Inflammatory macrophage (primary cell): ENCODE results near the gene PTH1R.
A peak's percentile ranks its signal among the peaks of the same experiment; 100 is the strongest.

Experiments used
- DNase-seq, 2 donors: peaks; one replicate each; pipeline ENCODE4 v3.0.0-alpha.2; 2020 to 2022

Gene PTH1R

DNA sequence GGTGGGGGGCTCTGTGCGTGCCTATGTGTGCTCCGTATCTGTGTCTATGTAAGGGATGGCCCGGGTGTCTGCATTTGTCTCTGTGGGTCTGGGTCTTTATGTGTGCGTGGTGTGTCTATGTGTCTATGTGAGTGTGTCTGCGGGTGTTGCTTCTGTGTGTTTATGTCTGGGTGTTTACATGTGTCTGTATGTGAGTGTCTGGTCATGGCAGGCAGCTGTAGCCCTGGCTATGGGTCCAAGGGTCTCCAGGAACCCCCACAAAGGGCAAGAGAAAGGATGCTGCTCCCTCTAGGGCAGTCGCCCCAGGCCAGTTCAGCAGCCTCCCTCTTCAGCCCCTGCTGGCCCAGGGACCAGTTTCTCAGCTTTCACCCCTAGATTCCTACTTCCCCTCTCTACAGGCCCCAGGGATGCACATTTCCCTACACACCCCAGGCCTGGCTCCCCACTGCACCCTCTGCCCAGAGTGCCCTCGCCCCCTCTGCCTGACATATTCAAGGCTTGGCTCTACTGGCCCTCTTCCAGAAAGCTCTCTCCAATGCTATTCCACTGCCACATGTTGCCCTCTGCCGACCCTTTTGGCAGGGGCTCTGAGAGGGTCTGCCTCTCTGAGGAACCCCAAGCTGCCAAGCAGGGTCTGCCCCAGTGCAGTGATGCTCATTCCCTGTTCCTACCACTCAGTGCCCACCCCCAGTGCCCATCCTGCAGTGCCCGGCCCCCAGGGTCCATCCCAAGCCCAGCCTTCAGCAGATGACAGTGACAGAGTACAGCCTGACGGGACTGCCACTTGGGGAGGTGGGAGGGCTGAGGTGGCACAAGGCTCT is 13.2 kb upstream of the PTH1R start:
- DNase-seq = no peak

DNA sequence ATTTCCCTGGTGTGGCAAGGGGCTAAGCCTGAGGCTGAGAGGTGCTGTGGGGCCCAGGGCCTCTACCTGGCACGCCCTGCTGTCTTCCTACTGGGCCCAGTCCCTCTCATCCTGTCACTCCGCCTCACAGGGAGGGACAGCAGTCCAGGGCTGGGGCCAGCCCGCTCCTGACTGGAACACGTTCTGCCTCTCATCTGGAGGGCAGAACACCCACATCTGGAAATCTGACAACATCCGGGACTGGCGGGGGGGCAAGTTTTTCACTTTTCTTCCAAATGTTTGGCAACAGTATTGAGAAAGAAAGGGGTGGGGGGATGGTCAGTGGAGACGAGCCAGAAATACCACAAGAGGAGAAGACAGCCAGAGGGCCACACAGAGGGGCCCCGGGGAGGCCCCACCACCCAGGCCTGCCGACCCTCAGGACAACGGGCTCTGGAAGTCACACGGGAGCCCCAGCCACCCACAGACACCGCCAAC is 12.5 kb upstream of the PTH1R start:
- DNase-seq = peak; percentile 36 to 42

DNA sequence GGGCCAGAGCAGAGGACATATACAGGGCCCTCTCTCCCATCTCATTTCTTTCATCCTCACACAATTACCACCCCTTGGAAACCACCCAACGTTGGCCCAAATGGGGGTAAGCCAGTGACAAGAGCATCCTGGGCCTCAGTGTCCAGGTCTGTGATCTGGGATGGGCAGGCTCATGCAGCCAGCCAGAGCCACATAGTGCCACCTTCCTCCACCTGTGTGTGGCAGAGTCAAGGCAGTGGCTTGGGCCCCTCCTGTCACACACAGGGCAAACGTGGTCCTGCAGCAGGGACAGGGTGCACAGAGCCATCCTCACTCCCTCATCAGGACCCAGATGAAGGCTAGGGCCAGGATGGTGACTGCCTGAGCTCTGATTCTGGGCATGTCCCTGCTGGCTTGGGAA is 12.0 kb upstream of the PTH1R start:
- no peak for DNase-seq

DNA sequence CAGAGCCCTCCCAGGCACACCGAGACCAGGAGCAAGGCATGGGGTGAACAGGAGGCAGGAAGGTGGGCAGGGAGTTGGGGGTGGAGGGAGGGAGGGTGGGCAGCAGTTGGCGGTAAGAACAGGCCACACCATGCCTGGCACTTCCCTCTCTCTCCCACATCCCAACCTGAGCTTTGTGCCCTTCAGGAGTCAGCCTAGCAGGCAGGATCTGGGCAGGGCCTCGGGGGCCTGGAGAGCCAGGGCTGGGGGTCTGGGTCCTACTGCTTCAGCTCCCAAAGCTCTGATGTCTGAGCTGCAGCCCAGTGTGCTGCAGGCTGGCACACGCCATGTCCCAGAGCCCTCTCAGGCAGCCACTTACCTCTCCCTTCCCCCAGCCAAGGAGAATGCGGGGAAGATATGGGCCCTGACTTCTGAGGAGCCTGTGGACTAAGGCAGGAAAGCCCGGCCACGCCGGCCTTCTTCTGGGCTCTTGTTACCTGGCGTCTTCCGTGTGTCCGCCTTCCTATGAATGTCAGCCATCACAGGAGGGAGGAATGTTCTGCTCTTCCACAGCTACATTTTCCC is 11.4 kb upstream of the PTH1R start:
- no peak for DNase-seq

DNA sequence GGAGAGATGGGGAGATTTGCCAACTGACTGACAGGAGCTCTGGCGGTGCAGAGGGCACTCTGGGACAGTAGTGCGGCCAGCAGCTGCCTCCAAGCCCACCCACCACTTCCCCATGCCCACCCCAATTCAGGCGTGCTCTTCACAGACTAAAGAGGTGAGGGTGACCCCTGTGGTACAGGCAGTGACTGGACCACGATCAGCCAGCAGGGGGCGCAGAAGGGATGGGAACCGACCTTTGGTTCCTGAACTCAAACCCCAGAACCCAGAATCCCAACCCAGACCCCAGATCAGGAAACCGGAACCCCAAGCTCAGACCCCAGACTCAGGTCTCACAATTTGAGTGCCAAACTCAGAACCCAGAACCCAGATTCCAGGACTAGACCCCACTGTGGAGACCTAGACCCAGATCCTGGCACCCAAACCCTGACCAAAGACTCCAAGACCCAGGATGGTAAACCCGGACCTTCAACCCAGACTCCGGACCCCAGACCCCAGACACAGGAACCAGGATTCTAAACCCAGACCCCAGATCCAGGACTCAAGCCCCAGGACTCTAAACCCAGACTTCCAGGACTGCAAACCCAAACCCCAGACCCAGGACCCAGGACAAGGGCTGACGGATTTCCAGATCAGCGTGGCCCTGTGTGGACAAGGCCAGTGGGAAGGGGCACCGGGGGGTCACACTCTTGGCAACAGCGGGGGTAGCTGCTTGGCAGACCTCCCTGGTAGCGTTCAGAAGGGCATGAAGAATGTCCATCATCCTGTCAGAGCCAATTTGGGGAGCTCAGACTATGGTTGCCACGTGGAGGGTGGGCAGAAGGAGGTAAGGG is 10.6 kb upstream of the PTH1R start:
- DNase-seq = peak; percentile 54 to 69

DNA sequence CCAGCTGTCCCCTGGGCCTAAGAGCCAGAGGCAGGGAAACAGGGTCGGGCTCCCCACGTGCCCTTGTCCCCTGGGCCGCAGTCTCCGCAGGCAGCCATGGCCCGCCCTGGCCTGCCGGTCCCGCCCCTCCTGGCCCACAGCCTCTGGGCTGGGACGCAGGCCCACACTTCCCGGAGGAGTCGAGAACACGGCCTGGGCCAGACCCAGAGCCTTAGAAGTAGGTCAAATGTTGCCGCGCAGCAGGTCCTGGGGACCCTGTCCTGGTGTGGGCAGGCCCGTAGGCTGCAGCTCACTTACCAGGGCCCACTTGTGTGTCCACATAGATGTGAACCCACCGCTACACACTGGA is 10.0 kb upstream of the PTH1R start:
- DNase-seq = no peak

DNA sequence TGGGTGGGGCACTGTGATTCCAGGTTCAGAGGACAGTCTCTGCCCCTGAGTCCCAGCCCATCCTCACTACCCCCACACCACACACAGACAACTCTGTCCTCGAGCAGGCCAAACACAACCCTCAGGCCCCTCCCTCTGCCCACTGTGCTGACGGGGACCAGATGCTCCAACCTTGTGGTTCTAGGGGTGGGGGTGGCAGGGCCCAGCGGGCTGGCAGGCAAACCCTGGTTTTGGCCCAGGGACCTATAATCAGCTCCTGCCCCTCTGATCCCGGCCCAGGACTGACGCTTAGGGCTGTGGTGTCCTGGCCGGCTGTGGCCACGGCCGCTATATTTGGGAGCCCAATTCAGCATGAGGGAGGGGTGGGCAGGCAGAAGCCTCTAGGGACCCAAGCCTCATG is 9.2 kb upstream of the PTH1R start:
- DNase-seq = no peak

DNA sequence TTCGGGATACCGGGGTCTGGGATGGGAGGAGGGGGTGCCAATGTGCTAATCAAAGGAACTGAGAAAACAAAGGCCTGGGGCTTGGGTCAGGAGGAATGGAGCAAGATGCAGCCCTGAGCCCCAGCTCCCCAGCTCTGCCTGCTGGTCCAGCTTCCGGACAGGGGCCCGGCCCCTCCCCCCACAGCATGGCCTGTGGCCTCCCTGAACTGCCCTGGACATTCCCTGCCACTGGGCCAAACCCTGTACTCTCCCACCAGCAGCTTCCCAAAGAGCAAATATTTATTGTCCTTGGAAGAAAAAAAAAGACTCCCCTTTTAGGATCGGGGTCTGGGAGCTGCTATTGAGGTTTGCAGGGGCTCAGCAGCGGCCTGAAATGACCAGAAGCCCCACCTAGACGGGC is 8.6 kb upstream of the PTH1R start:
- DNase-seq = no peak

DNA sequence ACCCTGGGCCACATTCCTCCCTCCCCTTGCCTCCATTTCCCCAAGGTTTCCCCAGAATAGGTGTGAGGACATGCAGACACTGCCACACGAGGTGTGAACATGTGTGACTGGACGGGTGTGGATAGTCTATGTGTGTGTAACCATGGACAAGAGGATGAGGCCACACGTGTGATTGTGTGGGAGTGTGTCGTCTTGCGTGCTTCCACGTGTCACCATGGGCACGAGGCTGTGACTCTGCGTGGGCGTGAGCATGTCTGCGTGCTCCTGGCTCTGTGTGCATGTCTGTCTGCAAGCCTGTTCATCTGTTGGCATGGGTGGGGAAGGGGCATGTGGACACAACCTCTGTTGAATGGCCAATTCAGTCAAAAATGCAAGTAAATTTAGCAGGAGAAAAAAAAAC is 8.1 kb upstream of the PTH1R start:
- peak in 1 of 2 donors; percentile 13 for DNase-seq

DNA sequence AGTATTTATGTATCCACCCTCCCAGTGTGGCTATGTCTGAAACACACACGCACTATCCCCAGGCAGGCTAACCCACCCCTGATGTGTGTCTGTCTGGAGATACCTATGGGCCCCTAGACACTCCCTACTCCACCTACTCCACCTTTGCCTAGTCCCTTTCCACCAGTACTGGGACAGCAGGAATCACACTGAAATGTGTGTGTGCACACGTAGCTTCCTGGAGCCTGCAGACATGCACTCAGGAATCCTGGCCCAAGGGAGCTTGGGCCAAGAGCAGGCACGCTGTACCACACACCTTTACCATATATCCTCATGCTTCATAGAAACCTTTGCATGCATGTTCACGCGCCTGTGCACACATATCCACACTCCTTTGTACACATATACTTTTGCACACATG is 6.9 kb upstream of the PTH1R start:
- DNase-seq = no peak

DNA sequence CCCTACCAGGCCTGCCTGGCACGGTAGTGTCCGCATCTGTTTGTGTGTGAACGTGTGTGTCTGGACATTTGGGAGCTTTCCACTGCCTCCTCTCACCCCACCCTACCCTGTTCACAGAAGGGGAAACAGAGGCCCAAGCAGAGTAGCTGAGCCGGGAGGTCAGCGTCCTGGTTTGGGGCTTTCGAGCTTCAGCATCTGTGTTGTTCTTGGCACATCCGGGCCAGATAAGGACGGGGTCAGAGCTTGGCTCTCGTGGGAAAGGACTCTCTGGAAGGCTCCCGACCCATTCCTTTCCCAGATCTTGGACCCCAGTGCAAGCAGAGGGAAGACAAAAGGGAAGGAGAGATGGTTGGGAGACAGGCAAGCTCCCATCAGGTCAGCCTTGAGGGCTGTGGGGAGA is 6.3 kb upstream of the PTH1R start:
- no peak for DNase-seq

DNA sequence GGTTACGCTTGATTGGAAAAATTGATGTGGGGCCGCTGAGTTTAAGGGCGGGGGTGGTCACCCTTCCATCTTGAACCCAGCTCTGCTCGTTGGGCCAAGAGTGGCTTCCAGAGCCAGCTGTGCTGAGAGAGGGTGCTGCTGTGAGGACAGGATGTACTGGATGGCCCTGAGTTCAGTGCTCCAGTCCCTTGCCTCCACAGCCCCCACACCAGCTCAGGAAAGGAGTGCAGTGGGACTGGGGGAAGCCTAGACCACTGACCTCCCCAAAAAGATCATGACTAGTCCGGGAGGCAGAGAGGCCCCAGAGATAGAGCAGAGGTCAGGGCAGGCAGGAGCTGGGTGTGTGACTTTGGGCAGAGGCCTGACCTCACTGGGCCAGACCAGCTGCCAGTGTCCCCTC is 4.0 kb upstream of the PTH1R start:
- no peak for DNase-seq

DNA sequence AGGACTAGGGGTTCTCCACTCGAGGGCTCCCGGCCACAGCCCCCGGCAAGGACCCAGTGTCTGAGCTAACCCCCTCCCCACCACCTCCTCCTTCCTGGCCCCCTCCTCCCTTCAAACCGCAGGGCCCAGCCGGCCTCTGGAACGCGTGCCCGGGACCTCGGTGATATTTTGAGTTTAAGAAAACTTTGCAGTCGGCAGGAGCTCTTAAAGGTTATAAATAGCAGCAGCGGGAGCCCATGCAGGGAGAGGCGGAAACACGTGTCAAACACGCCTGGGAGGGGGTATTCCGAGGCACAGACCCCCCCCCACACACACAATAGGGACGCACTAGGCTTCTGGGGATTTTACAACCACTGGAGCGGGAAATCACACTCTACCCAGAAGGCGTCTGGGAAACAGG is 3.1 kb upstream of the PTH1R start:
- DNase-seq = no peak

DNA sequence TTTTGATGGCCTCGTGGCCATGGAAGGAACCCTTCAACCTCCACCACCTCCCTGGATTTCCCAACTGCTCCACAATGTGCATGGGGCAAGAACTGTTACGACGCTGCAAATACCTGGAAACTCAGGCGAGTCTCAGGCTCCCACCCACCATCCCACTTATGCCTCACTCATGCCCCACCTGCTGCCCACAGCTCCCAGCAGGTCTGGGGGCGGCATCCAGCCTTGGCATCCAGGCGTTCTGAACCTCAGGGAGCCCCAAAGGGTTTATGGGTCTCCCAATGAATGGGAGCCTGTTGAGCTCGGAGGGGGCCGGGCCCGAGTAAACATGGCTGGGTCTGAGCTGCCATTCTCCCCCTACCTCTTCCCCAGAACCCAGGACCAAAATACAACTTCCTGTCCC is 2.0 kb upstream of the PTH1R start:
- no peak for DNase-seq

DNA sequence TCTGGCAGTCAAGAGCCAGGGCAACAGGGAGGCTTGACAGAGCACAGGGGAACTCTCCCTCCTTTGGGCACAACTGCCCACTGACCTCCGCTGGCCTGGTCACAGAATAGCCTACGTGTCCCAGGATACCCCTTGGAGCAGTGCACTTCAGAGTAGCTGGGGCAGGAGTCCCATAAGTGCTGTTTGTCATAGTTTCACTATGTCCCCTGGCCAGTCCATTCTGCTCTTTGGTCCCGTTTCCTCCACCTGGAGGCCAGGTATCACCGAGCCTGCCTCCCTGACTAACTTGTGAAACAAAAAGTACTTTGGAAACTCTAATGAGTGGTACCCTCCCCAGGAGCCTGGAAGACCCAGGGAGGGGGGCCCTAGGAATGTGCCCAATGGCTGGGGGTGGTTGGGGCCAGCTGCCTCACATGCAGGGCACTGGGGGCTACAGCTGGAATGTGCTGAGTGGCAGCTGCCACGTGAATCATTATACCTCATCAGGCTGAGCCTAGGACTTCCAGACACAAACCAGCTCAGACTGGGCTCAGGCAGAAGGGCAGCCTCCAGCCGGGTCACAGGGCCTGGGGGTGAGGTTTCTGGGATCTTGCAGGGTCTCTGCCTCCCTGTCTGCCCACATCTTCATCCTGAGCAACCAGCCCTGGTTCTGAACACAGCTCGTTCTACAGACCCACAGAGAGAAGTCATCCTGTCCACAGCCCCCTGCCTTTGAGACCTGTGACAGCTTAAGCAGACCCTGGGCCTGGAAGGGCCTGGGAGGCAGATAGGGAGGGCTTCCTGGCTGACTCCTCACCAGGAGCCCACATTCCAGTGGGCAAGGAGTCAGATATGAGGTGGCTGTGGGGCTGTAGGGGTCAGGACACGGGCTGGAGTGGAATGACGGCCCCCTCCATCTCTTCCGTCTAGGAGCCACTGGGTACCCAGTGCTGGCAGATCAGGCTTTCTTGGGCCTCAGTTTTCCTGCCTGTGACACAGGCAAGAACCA is 914 bp upstream of the PTH1R start:
- no peak for DNase-seq

DNA sequence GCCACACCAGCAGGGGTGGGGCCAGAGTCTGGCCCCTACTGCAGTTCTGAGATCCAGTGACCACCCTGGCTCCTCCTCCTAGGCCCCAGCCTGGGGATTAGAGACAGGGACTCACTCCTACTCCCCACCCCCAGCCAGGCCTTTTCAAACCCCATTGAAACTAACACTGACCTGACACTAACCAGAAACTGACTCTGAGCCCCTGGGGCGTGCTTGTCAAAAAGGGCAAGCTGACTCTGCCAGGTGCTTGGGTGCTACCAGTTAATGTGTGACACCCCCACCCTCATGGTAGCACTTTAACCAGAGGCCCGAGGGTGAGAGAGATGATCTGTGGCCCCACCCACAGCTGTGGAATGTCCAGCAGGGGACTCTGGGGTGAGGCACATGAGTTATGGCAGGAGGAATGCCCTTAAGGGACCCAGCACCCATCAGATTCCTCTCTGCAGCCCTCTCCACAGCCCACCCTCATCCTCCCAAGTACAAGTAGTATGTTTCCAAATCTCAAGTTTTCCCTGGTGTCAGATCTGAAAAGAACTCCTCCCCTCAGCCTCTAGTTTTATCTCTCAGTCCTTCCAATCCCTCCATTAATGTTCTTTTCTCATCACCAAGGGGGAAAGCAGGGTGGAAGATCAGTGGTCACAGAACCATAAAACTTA is 1.4 kb downstream of the PTH1R start:
- DNase-seq = no peak

DNA sequence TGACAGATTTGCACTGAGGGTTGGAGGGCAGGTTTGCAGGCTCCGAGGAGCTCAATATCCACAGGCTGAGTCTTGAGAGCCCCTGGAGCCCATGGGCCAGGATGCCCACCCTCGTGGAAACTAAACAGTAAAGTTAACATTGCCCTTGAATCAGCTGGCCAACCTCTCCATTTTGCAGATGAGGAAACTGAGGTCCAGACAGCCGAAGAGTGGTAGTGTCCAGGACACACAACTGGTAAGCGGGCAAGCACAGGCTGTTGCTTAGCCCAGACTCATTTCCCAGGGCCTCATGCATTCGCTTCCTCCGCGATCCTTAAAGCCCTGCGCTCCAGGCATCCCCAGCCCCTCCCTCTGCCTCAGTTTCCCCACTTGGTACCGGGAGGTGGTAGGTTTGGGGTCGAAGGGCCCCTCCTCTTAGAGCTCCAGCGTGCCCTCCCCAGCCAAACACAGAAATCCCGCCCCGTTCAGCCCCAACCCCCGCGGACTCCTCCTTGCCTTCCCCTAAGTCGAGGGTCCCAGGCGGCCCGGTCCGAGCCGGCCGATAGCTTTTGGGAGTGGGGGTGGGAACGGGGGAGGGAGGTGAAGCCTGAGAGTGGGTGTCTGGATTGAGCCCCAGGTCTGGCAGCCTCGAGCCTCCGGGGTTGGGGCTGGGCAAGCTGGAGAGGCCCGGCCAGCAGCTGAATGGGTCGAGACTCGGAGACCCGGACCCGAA is 3.5 kb downstream of the PTH1R start:
- no peak for DNase-seq

DNA sequence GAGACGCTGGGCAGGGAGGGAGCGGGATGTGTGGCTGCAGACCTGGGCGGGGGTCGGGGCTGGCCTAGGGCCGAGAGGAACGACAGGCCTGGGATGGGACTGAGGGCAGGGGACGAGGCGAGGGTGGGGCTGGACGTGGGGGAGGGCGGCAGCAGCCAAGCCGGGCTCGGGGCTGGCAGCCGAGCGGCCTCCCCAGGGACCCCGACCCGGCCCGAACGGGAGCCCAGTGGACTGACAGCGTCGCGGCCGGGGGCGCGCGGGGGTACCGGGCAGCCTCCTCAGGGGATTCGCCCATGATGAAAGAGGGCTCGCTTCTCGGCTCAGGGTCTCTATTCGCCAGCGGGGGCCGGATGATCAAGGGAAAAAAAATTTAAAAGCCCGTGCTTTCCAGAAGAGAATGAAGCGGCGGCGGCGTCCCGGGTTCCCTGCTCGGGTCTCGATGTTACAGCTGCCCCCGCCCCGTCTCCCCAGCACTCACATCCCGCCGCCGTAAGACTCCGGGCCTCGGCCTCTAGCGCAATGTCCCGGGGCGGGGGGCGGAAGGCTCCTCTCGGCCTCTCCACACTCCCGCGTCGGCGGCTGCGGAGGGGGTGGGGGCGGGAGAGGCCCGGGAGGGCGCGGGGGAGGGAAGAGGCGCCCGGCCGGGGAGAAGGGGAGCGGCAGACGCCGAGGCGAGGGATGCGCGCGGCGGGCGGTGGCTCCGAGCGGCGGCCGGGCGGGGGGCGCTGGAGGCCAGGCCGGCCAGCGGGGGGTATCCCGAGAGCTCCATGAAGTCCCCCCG is 4.3 kb downstream of the PTH1R start:
- DNase-seq = no peak

DNA sequence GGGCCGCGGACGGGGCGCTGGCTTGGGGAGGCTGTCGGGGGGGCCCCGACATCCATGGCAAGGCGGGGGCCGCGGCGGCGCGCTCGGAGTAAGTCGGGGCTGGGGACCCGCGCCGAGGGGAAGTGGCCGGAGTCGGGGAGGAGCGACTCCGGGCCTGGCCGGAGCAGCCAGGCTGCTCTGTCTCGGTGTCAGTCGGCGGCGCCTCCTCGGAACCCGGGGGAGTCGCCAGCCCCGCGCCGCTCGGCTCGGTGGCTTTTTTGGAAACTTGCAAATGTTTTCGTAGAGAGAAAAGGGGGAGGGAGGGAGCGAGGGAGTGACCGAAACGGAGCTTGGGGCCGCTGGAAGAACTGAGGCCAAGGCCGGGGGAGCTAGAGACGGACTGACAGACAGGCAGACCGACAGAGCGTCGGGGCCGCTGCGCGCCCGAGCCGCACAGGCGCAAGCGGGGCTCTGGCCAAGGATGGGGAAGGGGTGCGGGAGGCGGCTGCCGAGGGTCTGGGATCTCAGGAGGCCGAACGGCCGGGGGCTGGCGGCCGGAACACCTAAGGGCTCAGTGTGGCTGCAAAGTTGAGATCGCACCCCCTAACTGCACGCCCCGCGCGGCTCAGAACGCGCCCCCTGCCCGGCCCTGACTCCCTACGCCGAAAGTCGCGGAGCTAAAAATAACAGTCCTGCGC is 5.0 kb downstream of the PTH1R start:
- peak; percentile 2 to 13 for DNase-seq
